GM18517 (cell line): ENCODE data around the gene TCEA2.

Experiments used
- ATAC-seq: cut with Tn5 transposase; IDR thresholded peaks from one replicate; pipeline ENCODE4 v1.9.1; 2021; ENCODE audit warnings: mild to moderate bottlenecking, moderate library complexity; ENCODE audit not compliant: unreplicated experiment

The TCEA2 gene

DNA sequence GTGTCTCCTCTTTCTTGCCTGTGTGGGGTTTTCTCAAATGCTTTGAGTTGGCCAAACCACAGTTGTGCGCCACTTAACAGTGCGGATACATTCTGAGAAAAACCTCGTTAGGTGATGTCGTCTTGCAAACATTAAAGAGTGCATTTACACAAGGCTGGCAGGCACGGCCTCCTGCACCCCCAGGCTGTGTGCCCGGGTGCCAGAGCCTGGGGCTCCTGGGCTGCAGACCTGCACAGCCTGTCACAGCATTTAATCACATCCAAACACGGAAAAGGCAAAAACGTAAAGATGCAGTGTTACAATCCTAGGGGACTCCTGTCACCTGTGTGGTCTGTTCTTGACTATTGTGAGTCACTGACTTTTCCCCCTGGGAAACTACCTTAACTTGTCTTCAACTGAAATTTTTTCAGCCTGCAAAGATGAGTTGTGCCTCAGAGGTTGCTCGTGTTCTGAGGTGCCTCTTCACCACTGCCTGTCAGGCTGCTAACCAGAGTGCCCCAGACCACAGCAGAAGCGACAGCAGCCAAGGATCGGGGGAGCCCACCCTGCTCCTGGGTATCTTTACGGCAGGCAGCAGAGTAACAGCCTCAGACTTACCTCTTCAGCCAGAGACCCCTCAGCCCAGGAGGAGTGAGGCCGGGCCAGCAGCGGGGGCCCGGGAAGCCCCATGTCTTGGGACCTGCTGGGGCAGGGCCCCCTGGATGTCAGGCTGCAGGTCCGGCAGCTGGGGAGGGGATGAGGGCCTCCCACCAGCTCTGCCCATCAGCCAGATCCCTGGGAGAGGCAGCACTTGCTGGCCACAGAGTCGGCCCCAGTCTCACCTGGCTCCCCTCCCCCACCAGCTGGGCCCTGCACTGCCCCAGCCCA, 27.7 kb upstream of the TCEA2 start:
- ATAC-seq: no peak

DNA sequence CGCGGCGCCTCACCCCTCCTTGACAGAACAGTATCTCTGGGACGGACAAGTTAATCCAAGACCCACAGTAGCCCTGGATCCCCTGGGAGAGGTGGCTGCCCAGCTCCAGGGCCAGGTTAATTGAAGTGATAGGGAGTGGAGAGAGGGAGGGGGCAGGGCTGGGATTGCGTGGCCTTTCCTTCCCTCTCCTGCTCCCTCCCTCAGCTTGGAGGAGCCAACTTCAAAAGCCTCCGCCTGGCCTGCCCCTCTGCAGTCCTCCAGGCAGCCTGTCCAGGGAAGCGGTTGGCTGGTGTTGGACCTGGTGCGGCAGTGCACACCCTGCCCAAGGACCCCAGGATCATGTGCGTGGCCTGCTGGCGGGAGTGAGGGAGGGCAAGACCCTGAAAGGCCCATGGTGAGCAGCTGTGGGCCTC, 27.1 kb upstream of the TCEA2 start, which contains the start of gene C20orf204:
C20orf204 (plus strand) TSS at position 250 of the 413 bp plus-strand sequence; CDS start at position 392, 142 bp downstream.
- no peak for ATAC-seq

DNA sequence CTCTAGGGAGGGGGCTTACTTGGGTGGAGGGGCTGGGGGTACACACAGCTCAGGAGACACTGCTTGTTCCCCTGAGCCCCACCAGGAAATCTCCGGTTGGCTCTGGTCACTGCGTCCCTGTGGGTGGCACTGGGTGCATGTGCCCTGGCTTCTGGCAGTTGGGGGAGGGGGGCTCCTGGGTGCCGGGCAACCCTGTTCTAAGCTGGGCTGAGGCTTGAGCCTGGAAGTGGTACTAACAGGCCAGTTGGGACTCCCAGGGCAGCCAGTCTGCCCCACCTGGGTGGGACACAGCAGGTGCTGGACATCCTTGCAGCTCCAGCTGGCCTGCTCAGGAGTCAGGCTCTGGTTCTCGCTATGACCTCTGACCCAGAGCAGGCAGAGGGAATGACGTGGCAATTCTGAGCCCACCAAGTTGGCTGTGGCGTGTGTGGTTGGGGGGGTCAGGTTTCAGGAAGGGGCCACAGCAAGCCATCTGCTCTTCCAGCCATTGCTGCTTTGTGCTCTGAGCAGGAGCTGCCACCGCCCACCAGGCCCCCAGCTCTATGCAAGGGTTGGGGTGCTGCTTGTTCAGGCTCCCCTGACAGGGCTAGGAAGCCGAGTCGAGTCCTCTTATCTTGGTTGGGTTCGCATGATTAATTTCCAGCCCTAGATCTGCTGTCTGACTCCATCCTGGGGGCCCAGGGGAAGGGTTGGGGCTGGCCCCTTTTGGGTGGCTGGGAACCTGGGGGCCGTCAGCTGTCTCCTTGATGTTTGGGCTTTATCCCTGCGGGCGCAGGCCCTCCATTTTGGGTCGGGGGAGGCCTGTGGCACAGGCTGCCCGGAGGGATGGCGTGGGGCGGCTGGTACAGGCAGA, 26.4 kb upstream of the TCEA2 start:
- ATAC-seq: no peak

DNA sequence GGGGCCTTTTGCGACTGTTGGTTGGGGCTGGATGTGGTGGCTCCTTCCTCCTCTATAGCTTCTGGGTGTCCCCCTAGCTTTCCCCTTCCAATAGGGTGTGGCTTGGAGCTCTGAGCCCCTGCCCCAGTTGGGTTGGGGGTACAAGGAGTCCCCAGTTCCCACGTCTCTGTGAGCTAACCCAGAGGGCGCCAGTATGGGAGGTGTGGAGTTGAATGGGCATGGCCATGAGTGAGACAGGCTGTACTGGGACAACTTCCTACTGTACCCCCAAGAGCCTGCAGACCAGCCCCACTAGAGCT, 25.9 kb upstream of the TCEA2 start:
- ATAC-seq: no peak

DNA sequence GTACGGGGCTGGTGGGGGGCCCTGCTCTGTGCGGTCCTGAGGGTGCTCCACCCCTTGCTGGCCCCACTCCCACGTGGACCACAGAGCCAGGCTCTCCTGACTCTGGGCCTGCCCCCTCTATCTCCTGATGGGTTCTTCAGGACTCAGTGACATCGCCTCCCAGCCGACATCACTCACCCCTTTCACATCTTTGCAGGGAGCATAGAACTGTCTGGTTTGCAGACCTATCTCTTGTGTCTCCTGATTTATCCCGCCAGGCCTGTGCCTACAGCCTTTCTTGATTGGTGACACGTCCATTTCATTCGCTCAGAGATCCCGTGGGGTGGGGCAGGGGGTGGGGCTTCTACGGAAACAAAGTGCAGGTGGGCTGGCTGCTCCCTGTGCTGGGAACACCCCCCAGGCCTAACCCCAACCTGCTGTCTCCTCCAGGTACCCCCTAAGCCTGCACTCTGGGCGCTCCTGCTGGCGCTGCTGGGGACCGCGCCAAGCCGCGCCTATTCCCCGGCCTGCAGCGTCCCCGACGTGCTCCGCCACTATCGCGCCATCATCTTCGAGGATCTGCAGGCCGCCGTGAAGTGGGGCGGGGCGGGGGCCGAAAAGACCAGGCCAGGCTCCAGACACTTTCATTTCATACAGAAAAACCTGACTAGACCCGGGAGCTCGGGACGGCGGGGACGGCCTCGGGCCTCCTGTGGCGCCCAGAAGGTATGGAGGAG, 25.3 kb upstream of the TCEA2 start:
- ATAC-seq: no peak

DNA sequence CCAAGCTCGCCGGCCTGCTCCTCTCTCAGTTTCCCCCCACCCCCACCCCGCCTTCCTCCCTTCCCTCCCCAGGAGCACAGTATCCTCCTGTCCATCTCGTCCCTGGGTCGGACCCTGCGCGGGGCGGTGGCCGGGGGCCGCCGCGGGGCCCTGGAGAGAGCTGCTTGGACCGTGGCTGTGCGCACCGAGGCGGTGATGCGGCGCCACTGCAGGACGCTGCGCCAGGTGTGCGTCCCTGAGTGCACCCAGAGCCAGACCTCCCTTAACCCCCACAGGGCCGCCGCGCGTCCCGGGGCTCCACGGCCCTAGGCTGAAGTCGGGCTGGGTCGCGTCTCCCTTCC, 24.8 kb upstream of the TCEA2 start:
- ATAC-seq: peak; percentile 32

DNA sequence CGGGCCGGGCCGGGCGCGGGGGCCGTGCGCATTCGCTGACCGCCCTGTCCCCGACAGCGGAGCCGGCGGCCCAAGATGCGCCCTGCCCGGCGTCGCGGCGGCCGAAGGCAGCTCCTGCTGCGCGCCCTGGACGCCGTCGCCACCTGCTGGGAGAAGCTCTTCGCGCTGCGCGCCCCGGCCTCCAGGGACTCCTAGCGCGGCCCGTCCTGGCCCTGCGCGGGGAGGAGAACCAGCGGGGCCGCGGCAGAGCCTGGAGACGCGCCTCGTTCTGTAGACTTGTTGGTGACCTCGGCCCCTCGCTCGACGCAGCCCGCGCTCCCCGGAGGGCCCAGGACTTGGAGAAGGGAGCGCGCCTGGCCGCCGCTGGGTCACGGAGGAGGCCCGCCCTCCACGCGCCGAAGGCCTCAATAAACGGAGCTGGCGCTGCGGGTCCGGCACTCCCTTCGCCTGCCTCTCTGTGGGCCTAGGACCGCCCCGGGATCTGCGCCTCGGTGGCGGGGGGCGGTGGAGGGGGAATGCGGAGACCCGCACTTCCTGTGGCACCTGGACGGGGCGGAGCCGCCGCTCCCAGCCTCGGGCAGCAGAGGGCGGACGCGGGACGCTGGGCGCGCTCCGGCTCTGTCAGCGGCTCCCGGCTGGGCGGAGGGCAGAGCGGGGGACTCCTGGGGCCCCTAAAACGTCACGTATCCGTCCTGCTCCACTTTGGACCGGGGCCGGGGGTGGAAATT, 24.3 kb upstream of the TCEA2 start:
- peak; percentile 63 for ATAC-seq

DNA sequence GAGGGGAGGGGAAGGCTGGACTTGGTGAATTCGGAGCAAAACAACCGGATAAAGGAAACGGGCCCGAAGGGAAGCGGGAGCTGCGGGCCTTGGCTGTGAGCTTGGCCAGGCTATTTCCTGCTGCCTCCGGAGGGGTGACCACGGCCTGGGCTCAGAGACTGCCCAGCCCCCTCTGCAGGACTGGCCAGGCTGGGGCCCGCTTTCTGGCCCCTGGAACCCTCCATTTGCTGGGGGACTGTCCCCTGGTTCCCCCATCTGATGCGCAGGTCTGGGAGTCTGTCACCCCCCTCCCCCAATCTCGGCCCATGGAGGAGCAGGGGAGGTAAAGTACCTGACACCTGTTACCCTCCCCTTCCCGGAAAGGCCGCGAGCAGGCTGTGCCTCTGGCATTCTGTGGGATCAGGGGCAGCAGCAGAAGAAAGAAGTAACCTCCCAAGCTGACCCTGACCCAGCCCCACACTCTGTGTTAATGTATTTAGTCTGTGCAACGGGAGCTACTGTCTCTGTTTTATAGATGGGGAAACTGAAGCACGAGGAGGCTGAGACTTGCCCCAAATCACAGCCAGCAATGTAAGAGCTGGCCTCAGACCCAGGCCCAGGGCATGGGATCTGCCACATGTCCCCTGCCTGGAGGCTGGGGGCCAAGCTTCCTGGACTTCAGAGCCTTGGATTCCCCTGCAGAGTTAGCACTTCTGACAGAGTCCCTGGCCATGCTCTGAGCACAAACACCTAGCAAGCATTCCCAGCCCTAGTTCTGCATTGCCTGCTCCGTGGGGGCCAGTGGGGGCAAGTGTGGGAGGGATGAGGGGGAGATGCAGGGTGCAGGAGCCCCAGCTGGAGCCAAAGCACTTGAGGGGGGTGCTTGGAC, 23.5 kb upstream of the TCEA2 start:
- no peak for ATAC-seq

DNA sequence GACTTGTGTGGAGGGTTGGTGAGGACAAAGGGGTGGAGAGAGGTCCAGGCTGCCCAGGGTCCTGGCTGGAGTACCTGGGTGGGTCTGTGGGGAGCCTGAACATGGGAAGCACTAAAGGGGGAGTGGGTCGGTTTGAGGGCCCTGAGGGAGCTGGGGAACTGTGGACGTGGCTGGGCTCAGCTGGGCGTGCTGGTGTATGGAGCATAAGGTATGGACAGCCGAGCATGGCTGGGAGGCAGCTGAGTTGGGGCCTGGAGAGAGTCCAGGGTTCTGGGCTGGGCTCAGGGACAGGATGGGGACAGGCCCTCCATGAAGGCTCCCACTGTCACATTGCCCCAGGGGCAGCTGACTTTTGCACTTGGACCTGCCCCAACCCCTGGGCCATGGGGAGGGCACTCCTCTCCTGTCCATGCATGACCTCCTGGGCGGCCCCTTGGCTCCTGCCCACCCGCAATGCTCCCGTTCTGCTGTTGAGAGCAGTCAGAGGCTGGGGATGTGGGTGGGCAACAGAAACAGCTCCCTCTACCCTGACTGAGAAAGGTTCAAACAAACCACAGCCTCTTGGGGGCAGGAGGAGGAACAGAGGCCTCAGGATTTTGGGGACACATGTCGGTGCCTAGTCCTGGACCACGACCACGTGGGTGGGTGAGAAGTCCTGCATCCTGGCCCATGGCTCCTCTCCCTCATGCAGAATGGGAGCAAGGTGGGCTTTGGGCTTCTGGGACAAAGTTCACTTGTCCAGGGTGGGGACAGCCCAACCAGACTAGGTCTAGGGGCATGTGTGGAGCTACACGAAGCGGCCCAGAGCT, 22.6 kb upstream of the TCEA2 start:
- ATAC-seq: no peak

DNA sequence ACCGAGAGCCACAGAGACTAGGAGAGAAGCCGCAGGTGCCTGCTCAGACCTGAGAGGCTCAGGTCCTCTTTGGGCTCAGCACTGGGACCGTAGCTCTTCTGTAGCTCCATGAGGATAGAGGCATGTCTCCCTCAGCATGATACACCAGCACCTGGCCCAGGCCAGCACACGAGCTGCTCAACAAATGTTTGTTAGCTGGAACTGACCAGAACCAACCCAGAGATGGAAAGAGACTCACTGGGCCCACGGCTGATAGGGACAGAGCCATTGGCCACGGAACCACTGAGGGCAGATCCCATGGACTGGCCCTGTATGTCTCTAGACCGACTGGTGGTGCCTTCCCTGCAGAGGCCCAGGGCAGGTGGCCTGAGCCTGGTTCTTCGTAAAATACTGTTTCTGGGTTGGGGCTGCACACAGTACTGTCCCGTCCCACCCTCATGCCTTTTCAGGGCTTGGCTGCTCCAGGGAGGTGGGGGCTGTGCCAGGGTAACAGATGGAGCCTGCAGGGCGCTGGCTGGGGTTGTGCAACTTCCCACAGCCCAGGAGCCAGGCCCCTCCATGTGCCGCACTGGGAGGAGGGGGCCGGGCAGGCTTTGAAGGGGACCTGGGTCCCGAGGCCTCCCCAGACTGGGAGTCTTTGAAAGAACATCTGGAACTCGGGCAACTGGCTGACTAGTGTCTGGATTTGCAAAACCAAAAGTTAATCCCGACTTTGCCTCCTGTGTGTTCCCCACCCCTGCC, 21.8 kb upstream of the TCEA2 start:
- ATAC-seq: no peak

DNA sequence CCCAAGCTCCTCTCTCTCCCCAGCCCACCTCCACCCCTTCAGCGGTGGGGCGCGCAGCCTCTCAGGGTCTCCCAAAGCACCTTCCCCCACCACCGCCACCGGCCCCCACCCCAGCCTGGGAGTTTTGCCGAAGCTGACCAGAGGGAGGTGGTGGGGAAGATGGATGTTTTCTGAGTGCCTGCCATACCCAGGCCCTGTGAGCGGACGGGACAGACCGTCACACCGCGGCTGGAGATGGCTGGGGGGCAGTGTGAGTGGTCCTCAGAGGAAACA, 21.3 kb upstream of the TCEA2 start:
- no peak for ATAC-seq

DNA sequence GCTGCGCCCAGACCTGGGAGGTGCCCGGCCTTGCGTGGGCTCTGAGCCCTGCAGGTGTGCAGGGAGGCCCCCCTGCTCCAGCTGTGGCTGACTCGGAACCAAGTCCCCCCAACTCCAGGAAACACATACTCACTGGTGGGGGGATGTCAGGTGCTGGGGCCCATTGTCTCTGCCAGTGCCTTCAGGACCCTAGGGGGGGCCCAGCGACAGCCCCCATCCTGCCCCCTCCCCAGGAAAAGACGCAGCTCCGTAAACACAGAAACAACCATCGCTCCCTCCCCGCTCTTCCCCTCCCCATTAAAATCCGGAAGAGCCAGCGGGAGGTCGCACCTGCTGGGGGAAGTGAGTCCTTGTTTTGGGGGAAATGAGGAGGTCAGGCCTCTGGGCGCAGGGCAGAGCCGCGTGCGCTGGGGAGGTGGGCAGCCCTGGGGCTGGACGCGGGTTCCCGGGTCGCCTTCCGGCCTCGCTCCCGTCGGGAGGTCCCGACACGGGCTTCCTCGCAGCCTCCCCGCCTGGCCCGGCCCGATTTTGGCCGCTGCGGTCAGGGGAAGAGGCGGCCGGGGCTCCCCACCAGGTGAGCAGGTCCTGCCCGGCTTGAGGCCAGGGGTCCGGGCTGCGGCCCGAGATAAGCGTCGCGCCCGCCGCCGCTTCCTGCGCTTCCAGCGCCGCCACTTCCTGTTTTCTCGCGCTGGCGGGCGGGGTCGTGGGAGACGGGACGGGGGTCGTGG, 20.8 kb upstream of the TCEA2 start:
- ATAC-seq: no peak

DNA sequence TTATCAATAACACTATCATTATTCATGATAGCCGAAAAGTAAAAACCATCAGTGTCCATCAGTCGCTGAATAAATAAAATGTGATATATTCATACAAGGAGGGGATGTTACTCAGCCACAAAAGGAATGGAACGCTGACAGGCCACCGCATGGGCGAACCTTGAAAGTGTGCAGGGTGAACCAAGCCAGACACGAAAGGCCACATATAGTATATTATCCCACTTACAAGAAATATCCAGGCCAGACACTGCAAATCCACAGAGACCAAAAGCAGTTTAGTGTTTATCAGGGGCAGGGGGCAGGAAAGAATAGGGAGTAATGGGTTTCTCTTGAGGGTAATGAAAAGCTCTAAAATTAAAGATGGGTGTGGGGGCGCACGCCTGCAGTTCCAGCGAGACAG, 19.2 kb upstream of the TCEA2 start:
- ATAC-seq: no peak

DNA sequence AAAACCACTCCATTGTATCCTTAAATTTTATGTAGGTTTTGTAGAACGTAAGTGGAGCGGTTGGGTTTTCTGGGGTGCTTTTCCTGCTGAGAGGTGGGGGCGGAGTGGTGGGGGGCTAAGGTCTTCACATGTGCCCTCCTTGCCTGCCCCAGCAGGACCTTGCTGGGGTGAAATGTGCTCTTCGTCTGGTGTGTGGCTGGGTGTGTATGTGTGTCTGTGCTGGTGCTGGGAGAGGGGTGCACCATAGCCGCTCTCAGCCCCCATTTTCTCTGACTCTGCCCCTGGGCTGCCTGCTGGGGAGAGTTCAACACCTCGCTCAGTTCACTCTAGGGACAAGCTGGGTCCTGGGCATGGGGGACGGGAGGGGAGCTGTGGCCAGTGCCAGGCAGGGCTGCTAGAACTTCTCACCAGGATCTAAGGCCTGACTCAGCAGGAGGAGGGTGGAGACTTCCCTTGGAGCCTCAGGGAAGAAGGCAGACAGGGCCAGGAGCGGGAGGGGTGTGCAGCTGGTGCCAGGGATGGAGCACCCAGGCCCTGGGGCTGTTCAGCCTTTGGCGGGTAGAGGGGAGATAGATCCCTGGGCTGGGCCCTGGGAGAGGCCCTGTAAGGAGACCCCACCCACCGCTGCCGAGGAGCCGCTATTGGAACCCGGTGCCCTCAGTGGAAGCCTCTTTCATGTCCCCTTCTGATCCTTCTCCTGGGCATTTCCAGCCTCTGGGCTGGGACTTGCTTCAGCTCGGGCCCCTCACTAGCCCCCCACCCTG, 18.3 kb upstream of the TCEA2 start:
- ATAC-seq: no peak

DNA sequence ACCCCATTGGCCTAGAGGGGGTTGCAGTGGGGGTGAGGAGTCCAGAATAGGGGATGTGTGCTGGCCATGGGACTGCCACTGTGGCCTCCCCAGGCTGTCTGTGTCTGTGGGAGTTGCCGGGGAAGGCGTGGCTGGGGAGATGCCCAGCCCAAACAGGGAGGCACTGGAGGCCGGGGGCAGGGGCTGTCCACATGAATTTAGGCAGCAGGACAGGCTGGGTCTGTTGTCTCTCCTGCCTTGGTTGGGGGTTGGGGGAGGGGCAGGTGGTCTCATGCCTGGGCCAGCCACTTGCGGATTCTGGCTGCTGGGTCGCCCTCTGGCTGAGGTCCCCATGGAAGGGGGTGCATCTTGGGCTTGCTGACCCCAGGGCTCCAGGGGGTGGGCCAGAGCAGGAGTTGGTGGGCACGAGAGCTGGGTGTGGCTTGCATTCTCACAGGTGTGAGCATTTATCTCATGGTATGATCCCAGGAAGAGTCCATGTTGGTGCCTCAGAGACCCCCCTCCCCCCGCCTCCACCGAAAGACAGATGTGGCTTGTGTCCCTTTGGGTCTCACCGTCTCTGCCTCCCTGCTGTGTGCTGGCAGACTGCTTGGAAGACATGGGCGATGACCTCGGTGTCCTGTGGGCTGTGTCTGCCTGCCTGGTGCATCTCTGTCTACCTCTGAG, 17.5 kb upstream of the TCEA2 start:
- no peak for ATAC-seq

DNA sequence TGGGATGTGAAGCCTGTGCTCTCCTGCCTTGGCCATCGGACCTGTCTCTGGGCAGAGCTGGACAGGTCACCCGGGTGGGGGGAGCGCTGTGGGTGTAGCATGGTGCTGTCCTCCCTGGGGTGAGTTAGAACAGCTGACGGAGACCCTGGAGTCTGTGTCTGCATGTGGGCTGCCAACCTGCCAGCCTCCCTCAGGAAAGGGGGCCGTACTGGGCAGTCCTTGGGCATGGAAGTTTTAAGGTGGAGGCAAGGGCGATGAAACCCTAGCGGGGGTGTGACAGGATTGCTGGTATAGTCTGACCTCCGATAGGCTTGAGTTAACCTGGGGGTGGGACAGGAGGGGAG, 16.0 kb upstream of the TCEA2 start:
- ATAC-seq: no peak

DNA sequence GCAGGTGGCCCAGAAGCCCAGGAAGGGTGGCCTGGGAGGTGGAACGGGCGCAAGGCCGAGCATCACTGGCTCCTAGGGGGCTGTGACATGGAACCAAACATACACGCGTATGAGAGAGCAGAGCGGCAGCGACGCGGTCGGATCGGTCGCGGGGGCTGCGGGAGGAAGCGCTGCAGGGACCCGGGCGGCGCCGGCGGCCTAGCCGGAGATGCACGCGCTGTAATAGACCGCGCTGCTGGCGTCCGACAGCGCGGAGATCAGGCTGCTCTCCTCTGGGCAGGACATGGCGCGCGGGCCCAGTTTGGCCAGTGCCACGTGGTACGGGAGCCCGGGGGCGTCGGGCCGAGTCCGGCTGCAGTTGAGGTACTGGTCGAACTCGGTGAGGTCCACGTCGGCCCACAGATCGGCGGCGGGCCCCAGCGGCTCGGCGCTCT, 15.0 kb upstream of the TCEA2 start:
- no peak for ATAC-seq
